NB4 (cell line): ENCODE measurements around the gene ANAPC10.

Experiments used
- CTCF ChIP-seq: IDR thresholded peaks from one replicate; pipeline ENCODE4 v1.5.1; 2012; ENCODE audit warnings: low read depth, low read length
- MAX ChIP-seq: IDR thresholded peaks from 2 replicates; pipeline ENCODE4 v1.6.1; 2011; ENCODE audit warnings: low read depth, low read length
- MYC ChIP-seq: IDR thresholded peaks from 2 replicates; pipeline ENCODE4 v1.6.1; 2011; ENCODE audit warnings: low read depth, low read length
- POLR2A ChIP-seq: IDR thresholded peaks from 2 replicates; pipeline ENCODE4 v1.6.1; 2011; ENCODE audit warnings: mild to moderate bottlenecking; ENCODE audit not compliant: insufficient read length; ENCODE audit errors: extremely low read depth

- no peak for TF ChIP-seq CTCF
- TF ChIP-seq POLR2A = no peak
- no peak for TF ChIP-seq MAX
- no peak for TF ChIP-seq MYC
Measured at GRCh38 chr4:145012841-145013240, 85.2 kb downstream of the ANAPC10 start.
